Retinal pigment epithelial cell (primary cell): Measurements from ENCODE around the gene PDE9A.

Experiments used
- DNase-seq: peaks from one replicate; pipeline ENCODE4 v3.0.0-alpha.2; 2010; ENCODE audit warnings: low read depth
- H3K4me3 ChIP-seq: 2 replicates; pipeline ENCODE4 v1.5.1; 2011; ENCODE audit warnings: mild to moderate bottlenecking, low read length, control low read depth, moderate library complexity
- CTCF ChIP-seq: conservative IDR thresholded peaks from 2 replicates; pipeline ENCODE4 v1.5.1; 2011; ENCODE audit warnings: low read depth, low read length, control low read depth, inconsistent platforms

Gene PDE9A

GRCh38 chr21:42768324-42769121 lies 115.1 kb downstream of the PDE9A start:
- TF ChIP-seq CTCF = no peak
- no peak overlapping the region for H3K4me3 ChIP-seq
- no peak for DNase-seq

GRCh38 chr21:42769183-42769819 lies 115.9 kb downstream of the PDE9A start:
- H3K4me3 ChIP-seq = no peak overlapping the region
- no peak for DNase-seq
- TF ChIP-seq CTCF = no peak

GRCh38 chr21:42769820-42770716 lies 116.6 kb downstream of the PDE9A start:
- TF ChIP-seq CTCF = no peak
- DNase-seq = no peak
- no peak overlapping the region for H3K4me3 ChIP-seq

- DNase-seq = no peak
- no peak for TF ChIP-seq CTCF
- H3K4me3 ChIP-seq = no peak overlapping the region
These were observed 117.5 kb downstream of the PDE9A start for GRCh38 chr21:42770717-42771502.

- H3K4me3 ChIP-seq = no peak overlapping the region
- TF ChIP-seq CTCF = no peak
- DNase-seq = no peak
These were observed 118.0 kb downstream of the PDE9A start for GRCh38 chr21:42771503-42771805.

- no peak for TF ChIP-seq CTCF
- no peak overlapping the region for H3K4me3 ChIP-seq
- no peak for DNase-seq
These were observed 121.7 kb downstream of the PDE9A start for GRCh38 chr21:42775123-42775522.
